ENCODE measurements around the gene IRF2.

DNA sequence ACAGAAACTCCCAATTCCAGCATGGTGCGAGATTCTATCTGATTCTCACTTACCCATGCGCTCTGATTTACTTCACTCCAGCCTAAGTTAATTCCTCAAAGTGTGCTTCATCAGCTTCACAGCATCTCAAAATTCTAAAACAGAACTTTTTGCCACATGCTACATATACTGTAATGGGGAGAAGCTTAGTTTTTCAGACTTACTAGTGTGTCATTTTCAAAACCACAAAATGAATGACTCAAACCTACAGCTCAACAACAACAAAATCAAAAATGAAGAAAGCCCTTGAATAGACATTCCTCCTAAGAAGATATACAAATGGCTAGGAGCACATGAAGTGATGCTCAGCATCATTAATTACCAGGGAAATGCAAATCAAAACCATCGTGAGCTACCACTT is 14.9 kb downstream of the IRF2 start:
- TF ChIP-seq RCOR1 (IDR thresholded peaks at IDR 0.05; ENCODE audit: low read depth, low read length) (no peak), POLR2A (IDR thresholded peaks at IDR 0.05; ENCODE audit: low read length) (no peak), NR3C1 (IDR thresholded peaks at IDR 0.05) (no peak), CEBPB (IDR thresholded peaks at IDR 0.05) (no peak), EHMT2 (IDR thresholded peaks at IDR 0.05; ENCODE audit: low read depth) (no peak), NPAS2 (CRISPR knock-in tag; IDR thresholded peaks at IDR 0.05; ENCODE audit: borderline replicate concordance) (no peak), MYC (IDR thresholded peaks at IDR 0.05; ENCODE audit: borderline replicate concordance, low read length) (no peak), SREBF2 (IDR thresholded peaks at IDR 0.05) (no peak), RARB (CRISPR knock-in tag; IDR thresholded peaks at IDR 0.05) (no peak), HDAC2 (IDR thresholded peaks at IDR 0.05) (no peak), PHF8 (IDR thresholded peaks at IDR 0.05; ENCODE audit: borderline replicate concordance, low read depth) (no peak), EP300 (IDR thresholded peaks at IDR 0.05) (no peak)
- TF ChIP-seq, protein P1, sequence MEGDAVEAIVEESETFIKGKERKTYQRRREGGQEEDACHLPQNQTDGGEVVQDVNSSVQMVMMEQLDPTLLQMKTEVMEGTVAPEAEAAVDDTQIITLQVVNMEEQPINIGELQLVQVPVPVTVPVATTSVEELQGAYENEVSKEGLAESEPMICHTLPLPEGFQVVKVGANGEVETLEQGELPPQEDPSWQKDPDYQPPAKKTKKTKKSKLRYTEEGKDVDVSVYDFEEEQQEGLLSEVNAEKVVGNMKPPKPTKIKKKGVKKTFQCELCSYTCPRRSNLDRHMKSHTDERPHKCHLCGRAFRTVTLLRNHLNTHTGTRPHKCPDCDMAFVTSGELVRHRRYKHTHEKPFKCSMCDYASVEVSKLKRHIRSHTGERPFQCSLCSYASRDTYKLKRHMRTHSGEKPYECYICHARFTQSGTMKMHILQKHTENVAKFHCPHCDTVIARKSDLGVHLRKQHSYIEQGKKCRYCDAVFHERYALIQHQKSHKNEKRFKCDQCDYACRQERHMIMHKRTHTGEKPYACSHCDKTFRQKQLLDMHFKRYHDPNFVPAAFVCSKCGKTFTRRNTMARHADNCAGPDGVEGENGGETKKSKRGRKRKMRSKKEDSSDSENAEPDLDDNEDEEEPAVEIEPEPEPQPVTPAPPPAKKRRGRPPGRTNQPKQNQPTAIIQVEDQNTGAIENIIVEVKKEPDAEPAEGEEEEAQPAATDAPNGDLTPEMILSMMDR (IDR thresholded peaks at IDR 0.05) = no peak
- TF ChIP-seq, protein P2, sequence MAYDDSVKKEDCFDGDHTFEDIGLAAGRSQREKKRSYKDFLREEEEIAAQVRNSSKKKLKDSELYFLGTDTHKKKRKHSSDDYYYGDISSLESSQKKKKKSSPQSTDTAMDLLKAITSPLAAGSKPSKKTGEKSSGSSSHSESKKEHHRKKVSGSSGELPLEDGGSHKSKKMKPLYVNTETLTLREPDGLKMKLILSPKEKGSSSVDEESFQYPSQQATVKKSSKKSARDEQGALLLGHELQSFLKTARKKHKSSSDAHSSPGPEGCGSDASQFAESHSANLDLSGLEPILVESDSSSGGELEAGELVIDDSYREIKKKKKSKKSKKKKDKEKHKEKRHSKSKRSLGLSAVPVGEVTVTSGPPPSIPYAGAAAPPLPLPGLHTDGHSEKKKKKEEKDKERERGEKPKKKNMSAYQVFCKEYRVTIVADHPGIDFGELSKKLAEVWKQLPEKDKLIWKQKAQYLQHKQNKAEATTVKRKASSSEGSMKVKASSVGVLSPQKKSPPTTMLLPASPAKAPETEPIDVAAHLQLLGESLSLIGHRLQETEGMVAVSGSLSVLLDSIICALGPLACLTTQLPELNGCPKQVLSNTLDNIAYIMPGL (CRISPR knock-in tag; IDR thresholded peaks at IDR 0.05; ENCODE audit: borderline replicate concordance) = no peak
